CD14-positive monocyte (primary cell): ENCODE data around the gene ZFX. TPM values are rescaled to one million over a fixed set of nuclear protein-coding genes. Genes with fewer than 3 reads are reported as not detected.
A peak's percentile ranks its signal among the peaks of the same experiment; 100 is the strongest.

ENCODE experiments used
- DNase-seq, 3 donors: peaks; one replicate each; pipeline ENCODE4 v3.0.0-alpha.2; 2011 to 2022
- H2AFZ ChIP-seq: 2 replicates; pipeline ENCODE4 v1.6.0; 2012; ENCODE audit warnings: mild to moderate bottlenecking, low read depth, low read length, inconsistent platforms; ENCODE audit not compliant: insufficient read depth, poor library complexity, severe bottlenecking
- H3K27ac ChIP-seq, 2 donors: 1 replicate in 1 of 2; 2 replicates in 1 of 2; pipeline ENCODE4 v1.5.1; 2012 to 2013; ENCODE audit warnings: low read length in 2 of 2, control low read depth in 1 of 2, inconsistent platforms in 1 of 2, low read depth in 1 of 2, mild to moderate bottlenecking in 1 of 2
- H3K27me3 ChIP-seq, 2 donors: one replicate each; pipeline versions ENCODE4 v1.6.0 to v1.6.1; 2011 to 2013; ENCODE audit warnings: low read length in 2 of 2; ENCODE audit not compliant: control insufficient read depth in 2 of 2, insufficient read depth in 2 of 2
- H3K36me3 ChIP-seq, 2 donors: replicated peaks in 1 of 2; 1 replicate in 1 of 2; 2 replicates in 1 of 2; pipeline versions ENCODE4 v1.5.1 to v1.6.1; 2012 to 2013; ENCODE audit warnings: low read length in 2 of 2, control low read depth in 1 of 2, inconsistent platforms in 1 of 2, mild to moderate bottlenecking in 1 of 2; ENCODE audit not compliant: insufficient read depth in 2 of 2, control insufficient read depth in 1 of 2
- H3K4me1 ChIP-seq, 2 donors: 1 replicate in 1 of 2; 2 replicates in 1 of 2; pipeline versions ENCODE4 v1.5.1 to v1.6.1; 2012 to 2013; ENCODE audit warnings: low read length in 2 of 2, control low read depth in 1 of 2, inconsistent platforms in 1 of 2, mild to moderate bottlenecking in 1 of 2, moderate library complexity in 1 of 2; ENCODE audit not compliant: insufficient read depth in 2 of 2, control insufficient read depth in 1 of 2
- H3K4me2 ChIP-seq: replicated peaks from 2 replicates; pipeline ENCODE3; 2012; ENCODE audit warnings: low read length, moderate library complexity, mild to moderate bottlenecking; ENCODE audit not compliant: poor library complexity, severe bottlenecking; ENCODE audit errors: extremely low read depth
- H3K4me3 ChIP-seq, 3 experiments: fragments of 200-600 bp in 1 of 3; sonication (generic) in 1 of 3; replicated peaks in 1 of 3; 1 replicate in 2 of 3; 2 replicates in 1 of 3; pipeline ENCODE4 v1.5.1; 2011 to 2013; ENCODE audit warnings: low read length in 3 of 3, mild to moderate bottlenecking in 3 of 3, control low read depth in 2 of 3, low read depth in 2 of 3, inconsistent platforms in 1 of 3, moderate library complexity in 1 of 3
- H3K79me2 ChIP-seq: 2 replicates; pipeline ENCODE4 v1.6.0; 2012; ENCODE audit warnings: mild to moderate bottlenecking, control low read depth, inconsistent platforms, low read length, moderate library complexity; ENCODE audit not compliant: insufficient read depth
- H3K9ac ChIP-seq: 2 replicates; pipeline ENCODE4 v1.6.0; 2017; ENCODE audit warnings: low read length, mild to moderate bottlenecking; ENCODE audit not compliant: insufficient read depth, poor library complexity, severe bottlenecking
- H3K9me3 ChIP-seq, 2 donors: replicated peaks in 1 of 2; 1 replicate in 1 of 2; 2 replicates in 1 of 2; pipeline versions ENCODE4 v1.5.1 to v1.6.1; 2012 to 2013; ENCODE audit warnings: low read length in 2 of 2, control low read depth in 1 of 2; ENCODE audit not compliant: control insufficient read depth in 1 of 2, insufficient read depth in 1 of 2
- H4K20me1 ChIP-seq: 2 replicates; pipeline ENCODE4 v1.6.0; 2012; ENCODE audit warnings: mild to moderate bottlenecking, low read length, control low read depth, moderate library complexity; ENCODE audit not compliant: insufficient read depth
- H3K27ac Mint-ChIP-seq, 7 donors: one replicate each; pipeline ENCODE4 v1.8.0; 2020; ENCODE audit warnings: mild to moderate bottlenecking in 7 of 7, mixed read lengths in 7 of 7, moderate library complexity in 6 of 7, inconsistent platforms in 2 of 7
- H3K27me3 Mint-ChIP-seq, 3 donors: one replicate each; pipeline ENCODE4 v1.8.0; 2021 to 2022; ENCODE audit warnings: low read depth in 3 of 3, mild to moderate bottlenecking in 3 of 3, mixed read lengths in 3 of 3, moderate library complexity in 3 of 3, inconsistent platforms in 1 of 3
- H3K36me3 Mint-ChIP-seq, 2 donors: one replicate each; pipeline ENCODE4 v1.8.0; 2020; ENCODE audit warnings: mixed read lengths in 2 of 2, inconsistent platforms in 1 of 2, mild to moderate bottlenecking in 1 of 2
- H3K4me1 Mint-ChIP-seq: one replicate; pipeline ENCODE4 v1.8.0; 2020; ENCODE audit warnings: mild to moderate bottlenecking, mixed read lengths
- H3K4me3 Mint-ChIP-seq, 2 donors: one replicate each; pipeline ENCODE4 v1.8.0; 2020; ENCODE audit warnings: mild to moderate bottlenecking in 2 of 2, mixed read lengths in 2 of 2, moderate library complexity in 1 of 2
- H3K9me3 Mint-ChIP-seq, 7 donors: one replicate each; pipeline ENCODE4 v1.8.0; 2020 to 2022; ENCODE audit warnings: mixed read lengths in 7 of 7, mild to moderate bottlenecking in 6 of 7, moderate library complexity in 6 of 7, inconsistent platforms in 2 of 7
- WGBS: methylation state at CpG from one replicate; pipeline ENCODE4 v1.1.5; 2013; ENCODE audit warnings: missing lambda C conversion rate; ENCODE audit not compliant: insufficient coverage; 5-methylcytosine and 5-hydroxymethylcytosine counted together
- intact Hi-C, 2 donors: fragments of 100-400 bp; cut with micrococcal nuclease; formaldehyde crosslinking; loops; one replicate each; pipeline versions ENCODE4 v1.15.0 to v1.15.1; 2023
- polyA plus RNA-seq, 3 donors: library from polyadenylated mRNA; depleted of rRNA in 1 of 3; unstranded in 2 of 3; stranded (reverse) in 1 of 3; fragments of 300-500 nt in 2 of 3; fragments of >200 nt in 1 of 3; fragmentation: Illumina TruSeq in 2 of 3; gene quantifications; 1 replicate in 2 of 3; 2 replicates in 1 of 3; pipeline ENCODE4 v1.2.3, GENCODE V29; 2012 to 2021
- TF ChIP-seq, protein P1 (sequence below): fragments of 200-600 bp; IDR thresholded peaks from one replicate; pipeline ENCODE4 v1.8.0; 2022; ENCODE audit warnings: antibody characterized with exemption, mild to moderate bottlenecking

ZFX gene
- polyA plus RNA-seq, 3 donors: 22.3 to 31.1 (median 30.2) TPM

DNA sequence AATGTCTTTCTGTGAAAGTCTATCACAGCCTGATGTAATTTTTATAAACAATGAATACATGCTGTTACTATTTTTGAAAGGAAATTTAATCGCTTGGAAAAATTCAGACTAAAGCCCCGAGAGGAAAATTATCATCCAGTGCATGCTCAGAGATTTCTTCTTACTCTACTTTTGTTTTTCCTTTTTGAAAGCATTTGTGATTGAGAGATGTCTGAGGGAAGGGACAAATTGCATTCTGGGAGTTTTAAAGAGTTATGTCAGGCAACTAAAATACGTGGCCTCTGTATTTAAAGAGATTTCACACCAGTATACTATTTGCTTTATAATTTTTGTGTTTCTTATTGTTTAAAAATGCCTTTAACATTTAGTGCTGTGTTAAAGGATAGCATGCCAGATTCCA lies 1.4 kb upstream of the ZFX start:
- Histone ChIP-seq H3K4me1 (peaks cover 21 to 53% of the 10 kb centered on the region in 2 donors), H3K27me3 (no peaks in the 10 kb centered on the region), H3K9me3 (no peaks in the 10 kb centered on the region), H3K4me2 (peak overlapping the region; percentile 94), H2AFZ (peak overlapping the region; percentile 84), H3K79me2 (peaks cover 35% of the 10 kb centered on the region), H3K27ac (peak overlapping the region in 1 of 2 donors; percentile 87), H3K36me3 (peaks cover 0 to 7% of the 10 kb centered on the region in 2 donors), H3K4me3 (peak overlapping the region in 2 of 3 experiments; percentile 85 to 94), H4K20me1 (peaks cover 28% of the 10 kb centered on the region), H3K9ac (peak overlapping the region; percentile 96)
- Mint-ChIP-seq H3K9me3 (no peaks in the 10 kb centered on the region), H3K4me3 (peak overlapping the region in 1 of 2 donors; percentile 74), H3K36me3 (peaks cover 5 to 16% of the 10 kb centered on the region in 2 donors), H3K27me3 (peaks cover 0 to 2% (median 0%) of the 10 kb centered on the region in 3 donors), H3K4me1 (peaks cover 36% of the 10 kb centered on the region), H3K27ac (peak overlapping the region; percentile 11 to 97 (median 84))
- no peak for DNase-seq
- WGBS: no CpG with 5 or more reads among the region's 3 CpGs
- TF ChIP-seq, protein P1, sequence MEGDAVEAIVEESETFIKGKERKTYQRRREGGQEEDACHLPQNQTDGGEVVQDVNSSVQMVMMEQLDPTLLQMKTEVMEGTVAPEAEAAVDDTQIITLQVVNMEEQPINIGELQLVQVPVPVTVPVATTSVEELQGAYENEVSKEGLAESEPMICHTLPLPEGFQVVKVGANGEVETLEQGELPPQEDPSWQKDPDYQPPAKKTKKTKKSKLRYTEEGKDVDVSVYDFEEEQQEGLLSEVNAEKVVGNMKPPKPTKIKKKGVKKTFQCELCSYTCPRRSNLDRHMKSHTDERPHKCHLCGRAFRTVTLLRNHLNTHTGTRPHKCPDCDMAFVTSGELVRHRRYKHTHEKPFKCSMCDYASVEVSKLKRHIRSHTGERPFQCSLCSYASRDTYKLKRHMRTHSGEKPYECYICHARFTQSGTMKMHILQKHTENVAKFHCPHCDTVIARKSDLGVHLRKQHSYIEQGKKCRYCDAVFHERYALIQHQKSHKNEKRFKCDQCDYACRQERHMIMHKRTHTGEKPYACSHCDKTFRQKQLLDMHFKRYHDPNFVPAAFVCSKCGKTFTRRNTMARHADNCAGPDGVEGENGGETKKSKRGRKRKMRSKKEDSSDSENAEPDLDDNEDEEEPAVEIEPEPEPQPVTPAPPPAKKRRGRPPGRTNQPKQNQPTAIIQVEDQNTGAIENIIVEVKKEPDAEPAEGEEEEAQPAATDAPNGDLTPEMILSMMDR: no peak
- intact Hi-C loops: no loop called here

DNA sequence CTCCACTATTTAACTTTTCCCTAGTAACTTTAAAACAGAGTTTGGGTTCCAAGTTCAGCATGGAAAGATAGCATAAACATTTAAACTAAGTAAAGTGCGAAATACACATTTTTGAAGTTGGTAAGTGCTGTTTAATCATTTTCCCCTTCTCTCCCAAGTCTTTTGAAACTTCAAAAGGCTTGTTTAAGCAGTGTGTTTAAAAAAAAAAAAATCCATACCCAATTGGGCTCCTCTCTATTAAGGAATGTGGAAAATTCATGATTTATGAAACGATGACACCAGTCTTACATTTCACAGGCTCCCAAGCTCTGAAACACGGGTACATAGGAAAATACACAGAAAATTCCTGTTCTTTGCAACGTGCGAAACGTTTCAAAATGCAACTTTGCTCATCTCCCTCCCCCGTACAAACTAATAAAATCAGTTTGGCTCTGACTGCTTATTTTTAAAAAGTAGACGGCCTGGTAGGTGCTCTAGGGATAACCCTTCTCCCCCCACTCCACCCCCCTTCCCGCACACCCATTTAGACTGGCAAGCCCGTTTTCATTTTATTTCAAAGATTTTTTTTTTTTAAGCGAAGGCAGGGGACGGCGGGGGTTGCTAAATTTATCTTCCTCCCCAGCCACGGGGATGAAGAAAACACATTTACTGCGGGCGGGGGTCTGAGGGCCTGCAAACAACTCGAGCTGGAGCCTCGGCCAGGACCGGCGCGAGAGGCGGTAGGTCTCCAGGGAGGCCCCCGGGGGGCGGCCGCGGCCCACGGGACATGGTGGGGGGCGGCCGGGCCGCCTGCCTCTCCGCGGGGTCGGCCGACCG lies 786 bp upstream of the ZFX start:
- H3K9me3 ChIP-seq: no peaks in the 10 kb centered on the region
- DNase-seq: peak in 2 of 3 donors; percentile 15 to 42
- H3K4me1 ChIP-seq: peaks cover 23 to 55% of the 10 kb centered on the region in 2 donors
- peaks cover 3 to 13% of the 10 kb centered on the region in 2 donors for H3K36me3 ChIP-seq
- H4K20me1 ChIP-seq: peaks cover 34% of the 10 kb centered on the region
- peak overlapping the region; percentile 84 to 97 (median 93) for H3K27ac Mint-ChIP-seq
- peak overlapping the region; percentile 83 to 87 for H3K27ac ChIP-seq
- peaks cover 41% of the 10 kb centered on the region for H3K79me2 ChIP-seq
- H3K4me2 ChIP-seq: peak overlapping the region; percentile 94
- H3K4me1 Mint-ChIP-seq: peaks cover 39% of the 10 kb centered on the region
- WGBS: 0% methylated on average over 3 of the region's 35 CpGs
- H3K9ac ChIP-seq: peak overlapping the region; percentile 96
- H3K4me3 ChIP-seq: peak overlapping the region; percentile 44 to 94 (median 85)
- H3K27me3 ChIP-seq: no peaks in the 10 kb centered on the region
- intact Hi-C loops: no loop called here
- H3K4me3 Mint-ChIP-seq: peak overlapping the region; percentile 74 to 81
- H2AFZ ChIP-seq: peak overlapping the region; percentile 84
- H3K9me3 Mint-ChIP-seq: no peaks in the 10 kb centered on the region
- TF ChIP-seq, protein P1: no peak
- peaks cover 8 to 22% of the 10 kb centered on the region in 2 donors for H3K36me3 Mint-ChIP-seq
- peaks cover 0 to 2% (median 0%) of the 10 kb centered on the region in 3 donors for H3K27me3 Mint-ChIP-seq
